ENCODE results near the gene PPP2R2C. TPM values are rescaled to one million over a fixed set of nuclear protein-coding genes. Genes with fewer than 3 reads are reported as not detected.

The PPP2R2C gene
- total and polyA plus RNA-seq, 2 donors (not counting 1 experiment from before 2014, with no cell fraction given), result 0.10 to 0.17 TPM

GRCh38 chr4:6453688-6453990 lies 18.8 kb downstream of the PPP2R2C start:
- Histone ChIP-seq H4K20me1 (ENCODE audit: control insufficient read depth, extremely low read depth, insufficient read depth, low read length) (no peaks in the 10 kb centered on the region), H3K4me2 (ENCODE audit: extremely low read depth, insufficient read depth, low read length) (no peak overlapping the region)
- DNase-seq (ENCODE audit: low read depth in 2 of 2), result no peak

GRCh38 chr4:6452897-6453687 lies 19.3 kb downstream of the PPP2R2C start:
- TF ChIP-seq EZH2 (IDR thresholded peaks at IDR 0.05; ENCODE audit: low read length, missing control alignments) (no peak), CTCF (conservative IDR thresholded peaks at IDR 0.05 in 1 of 2, IDR thresholded peaks at IDR 0.05 in 1 of 2; ENCODE audit: low read depth in 1 of 2, low read length in 2 of 2) (no peak)
- no peak for DNase-seq (ENCODE audit: low read depth in 2 of 2)
- no peak overlapping the region for H3K27ac ChIP-seq (ENCODE audit: insufficient read depth, low read length)
- no peaks in the 10 kb centered on the region for H4K20me1 ChIP-seq (ENCODE audit: control insufficient read depth, extremely low read depth, insufficient read depth, low read length)
- H3K4me1 ChIP-seq (ENCODE audit: control insufficient read depth, extremely low read depth, insufficient read depth, low read length), result no peaks in the 10 kb centered on the region
- no peaks in the 10 kb centered on the region for H3K9me3 ChIP-seq (ENCODE audit: control insufficient read depth, insufficient read depth, low read depth, low read length)
- no peak overlapping the region for H3K4me2 ChIP-seq (ENCODE audit: extremely low read depth, insufficient read depth, low read length)
- no peak overlapping the region for H3K4me3 ChIP-seq (replicated peaks in 1 of 4; ENCODE audit: control extremely low read depth in 1 of 4, insufficient read depth in 1 of 4, low read depth in 3 of 4, low read length in 4 of 4)
- H3K9ac ChIP-seq (ENCODE audit: insufficient read depth, low read length), result no peak overlapping the region
- H3K79me2 ChIP-seq (ENCODE audit: control insufficient read depth, insufficient read depth, low read length), result no peaks in the 10 kb centered on the region
- no peak overlapping the region for H2AFZ ChIP-seq (ENCODE audit: low read length)
- H3K27me3 ChIP-seq (ENCODE audit: control insufficient read depth, insufficient read depth, low read length), result no peaks in the 10 kb centered on the region
- no peaks in the 10 kb centered on the region for H3K36me3 ChIP-seq (ENCODE audit: control insufficient read depth, insufficient read depth, low read length)

More at GRCh38 chr4:6453688-6453990, 18.8 kb downstream of the PPP2R2C start:
- H2AFZ ChIP-seq (ENCODE audit: low read length), result no peak overlapping the region
- H3K4me3 ChIP-seq (replicated peaks in 1 of 4; ENCODE audit: control extremely low read depth in 1 of 4, insufficient read depth in 1 of 4, low read depth in 3 of 4, low read length in 4 of 4), result no peak overlapping the region
- H3K27ac ChIP-seq (ENCODE audit: insufficient read depth, low read length), result no peak overlapping the region
- TF ChIP-seq EZH2 (IDR thresholded peaks at IDR 0.05; ENCODE audit: low read length, missing control alignments) (no peak), CTCF (conservative IDR thresholded peaks at IDR 0.05 in 1 of 2, IDR thresholded peaks at IDR 0.05 in 1 of 2; ENCODE audit: low read depth in 1 of 2, low read length in 2 of 2) (no peak)
- no peaks in the 10 kb centered on the region for H3K36me3 ChIP-seq (ENCODE audit: control insufficient read depth, insufficient read depth, low read length)
- no peaks in the 10 kb centered on the region for H3K79me2 ChIP-seq (ENCODE audit: control insufficient read depth, insufficient read depth, low read length)
- H3K9ac ChIP-seq (ENCODE audit: insufficient read depth, low read length), result no peak overlapping the region
- no peaks in the 10 kb centered on the region for H3K9me3 ChIP-seq (ENCODE audit: control insufficient read depth, insufficient read depth, low read depth, low read length)
- no peaks in the 10 kb centered on the region for H3K4me1 ChIP-seq (ENCODE audit: control insufficient read depth, extremely low read depth, insufficient read depth, low read length)
- no peaks in the 10 kb centered on the region for H3K27me3 ChIP-seq (ENCODE audit: control insufficient read depth, insufficient read depth, low read length)

GRCh38 chr4:6452116-6452896 lies 20.1 kb downstream of the PPP2R2C start:
- no peaks in the 10 kb centered on the region for H3K9me3 ChIP-seq (ENCODE audit: control insufficient read depth, insufficient read depth, low read depth, low read length)
- no peak overlapping the region for H3K27ac ChIP-seq (ENCODE audit: insufficient read depth, low read length)
- no peak for TF ChIP-seq CTCF (conservative IDR thresholded peaks at IDR 0.05 in 1 of 2, IDR thresholded peaks at IDR 0.05 in 1 of 2; ENCODE audit: low read depth in 1 of 2, low read length in 2 of 2)
- TF ChIP-seq EZH2 (IDR thresholded peaks at IDR 0.05; ENCODE audit: low read length, missing control alignments), result no peak
- H3K79me2 ChIP-seq (ENCODE audit: control insufficient read depth, insufficient read depth, low read length), result no peaks in the 10 kb centered on the region
- no peak overlapping the region for H3K4me2 ChIP-seq (ENCODE audit: extremely low read depth, insufficient read depth, low read length)
- H3K9ac ChIP-seq (ENCODE audit: insufficient read depth, low read length), result no peak overlapping the region
- no peak for DNase-seq (ENCODE audit: low read depth in 2 of 2)
- H3K27me3 ChIP-seq (ENCODE audit: control insufficient read depth, insufficient read depth, low read length), result no peaks in the 10 kb centered on the region
- H3K4me1 ChIP-seq (ENCODE audit: control insufficient read depth, extremely low read depth, insufficient read depth, low read length), result no peaks in the 10 kb centered on the region
- no peak overlapping the region for H3K4me3 ChIP-seq (replicated peaks in 1 of 4; ENCODE audit: control extremely low read depth in 1 of 4, insufficient read depth in 1 of 4, low read depth in 3 of 4, low read length in 4 of 4)
- H4K20me1 ChIP-seq (ENCODE audit: control insufficient read depth, extremely low read depth, insufficient read depth, low read length), result no peaks in the 10 kb centered on the region
- H2AFZ ChIP-seq (ENCODE audit: low read length), result no peak overlapping the region
- H3K36me3 ChIP-seq (ENCODE audit: control insufficient read depth, insufficient read depth, low read length), result no peaks in the 10 kb centered on the region
